ENCODE measurements around the gene ZNF827.

DNA sequence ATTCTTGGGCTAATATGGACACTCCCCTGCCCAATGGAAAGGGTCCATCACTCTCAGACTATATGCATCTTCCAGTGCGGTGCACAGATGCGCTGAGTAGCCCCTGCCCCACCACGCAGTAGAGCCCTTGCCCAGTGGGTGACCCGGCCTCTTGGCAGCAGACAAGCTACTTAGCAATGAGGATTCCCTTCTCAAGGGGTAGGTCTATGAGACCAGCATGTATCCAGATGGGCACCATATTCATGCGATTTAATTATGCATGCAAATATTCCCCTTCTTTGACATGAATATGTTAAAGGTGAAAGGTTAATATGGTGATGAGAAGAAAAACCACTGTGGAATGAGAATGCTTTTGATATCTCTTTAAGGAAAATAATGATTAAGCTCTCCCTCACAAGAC, 77.7 kb downstream of the ZNF827 start:
- no peak for TF ChIP-seq GATA3 (IDR thresholded peaks at IDR 0.05; ENCODE audit: low read depth, low read length)
- no peak for TF ChIP-seq GATA2 (IDR thresholded peaks at IDR 0.05; ENCODE audit: low read depth, low read length)

Measured in SH-SY5Y (cell line).